GM18867 (cell line): Measurements from ENCODE around the gene ELAPOR2.
A peak's percentile ranks its signal among the peaks of the same experiment; 100 is the strongest.
"Not testable (repeated sequence)": the region's sequence is repeated elsewhere in the genome, so short reads cannot be mapped to it uniquely, and the experiment has no call there.

Experiments used
- ATAC-seq: cut with Tn5 transposase; IDR thresholded peaks from one replicate; pipeline ENCODE4 v1.9.1; 2021; ENCODE audit warnings: mild to moderate bottlenecking, moderate library complexity; ENCODE audit not compliant: unreplicated experiment

The ELAPOR2 gene, protein sequence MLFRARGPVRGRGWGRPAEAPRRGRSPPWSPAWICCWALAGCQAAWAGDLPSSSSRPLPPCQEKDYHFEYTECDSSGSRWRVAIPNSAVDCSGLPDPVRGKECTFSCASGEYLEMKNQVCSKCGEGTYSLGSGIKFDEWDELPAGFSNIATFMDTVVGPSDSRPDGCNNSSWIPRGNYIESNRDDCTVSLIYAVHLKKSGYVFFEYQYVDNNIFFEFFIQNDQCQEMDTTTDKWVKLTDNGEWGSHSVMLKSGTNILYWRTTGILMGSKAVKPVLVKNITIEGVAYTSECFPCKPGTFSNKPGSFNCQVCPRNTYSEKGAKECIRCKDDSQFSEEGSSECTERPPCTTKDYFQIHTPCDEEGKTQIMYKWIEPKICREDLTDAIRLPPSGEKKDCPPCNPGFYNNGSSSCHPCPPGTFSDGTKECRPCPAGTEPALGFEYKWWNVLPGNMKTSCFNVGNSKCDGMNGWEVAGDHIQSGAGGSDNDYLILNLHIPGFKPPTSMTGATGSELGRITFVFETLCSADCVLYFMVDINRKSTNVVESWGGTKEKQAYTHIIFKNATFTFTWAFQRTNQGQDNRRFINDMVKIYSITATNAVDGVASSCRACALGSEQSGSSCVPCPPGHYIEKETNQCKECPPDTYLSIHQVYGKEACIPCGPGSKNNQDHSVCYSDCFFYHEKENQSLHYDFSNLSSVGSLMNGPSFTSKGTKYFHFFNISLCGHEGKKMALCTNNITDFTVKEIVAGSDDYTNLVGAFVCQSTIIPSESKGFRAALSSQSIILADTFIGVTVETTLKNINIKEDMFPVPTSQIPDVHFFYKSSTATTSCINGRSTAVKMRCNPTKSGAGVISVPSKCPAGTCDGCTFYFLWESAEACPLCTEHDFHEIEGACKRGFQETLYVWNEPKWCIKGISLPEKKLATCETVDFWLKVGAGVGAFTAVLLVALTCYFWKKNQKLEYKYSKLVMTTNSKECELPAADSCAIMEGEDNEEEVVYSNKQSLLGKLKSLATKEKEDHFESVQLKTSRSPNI

GRCh38 chr7:87059525-87060287 is at the start of gene ELAPOR2:
Gene ELAPOR2, minus strand, starts transcription at chr7:87059654. Its CDS starts 141 bp downstream, at chr7:87059513.
- ATAC-seq = peak; percentile 96

DNA sequence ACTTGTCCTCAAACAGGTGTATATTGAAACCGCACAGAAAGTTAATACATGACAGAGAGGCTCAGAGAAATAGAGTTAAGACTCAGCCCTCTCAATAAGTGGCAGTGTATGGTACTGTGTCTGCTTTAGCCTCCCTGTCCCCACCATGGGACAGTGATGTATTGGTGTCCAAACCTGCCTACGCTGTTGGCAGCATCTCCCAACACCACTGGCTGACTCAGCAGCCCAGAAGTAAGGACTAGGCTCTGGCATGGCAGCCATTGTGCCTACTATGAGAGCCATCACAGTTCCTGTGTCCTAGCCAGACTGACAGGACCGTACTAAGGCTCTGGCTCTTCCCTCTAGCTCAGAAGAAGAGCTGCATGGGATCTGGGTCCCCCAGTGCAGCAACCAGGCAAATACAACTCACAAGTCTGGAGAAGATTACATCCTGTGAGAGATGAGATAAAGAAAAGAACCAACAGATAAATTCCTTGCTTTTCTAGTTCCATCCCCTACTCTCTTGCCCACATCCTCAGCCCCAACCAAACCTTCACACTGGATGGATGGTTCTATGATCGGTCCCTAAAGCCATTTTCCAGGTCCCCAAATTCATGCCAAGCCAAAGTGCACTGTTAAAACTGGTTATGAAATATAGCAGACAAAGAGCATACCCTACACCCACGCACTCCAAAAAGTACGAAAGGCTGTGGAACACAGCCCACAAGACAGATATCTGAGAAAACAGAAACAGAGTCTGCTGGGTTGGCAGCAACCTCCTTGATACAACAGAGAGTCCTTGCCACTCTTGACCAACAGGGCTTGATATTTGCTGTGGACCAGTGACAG is 48.7 kb upstream of the ELAPOR2 start:
- no peak for ATAC-seq

GRCh38 chr7:87106974-87107612 is 47.6 kb upstream of the ELAPOR2 start:
- ATAC-seq = no peak

DNA sequence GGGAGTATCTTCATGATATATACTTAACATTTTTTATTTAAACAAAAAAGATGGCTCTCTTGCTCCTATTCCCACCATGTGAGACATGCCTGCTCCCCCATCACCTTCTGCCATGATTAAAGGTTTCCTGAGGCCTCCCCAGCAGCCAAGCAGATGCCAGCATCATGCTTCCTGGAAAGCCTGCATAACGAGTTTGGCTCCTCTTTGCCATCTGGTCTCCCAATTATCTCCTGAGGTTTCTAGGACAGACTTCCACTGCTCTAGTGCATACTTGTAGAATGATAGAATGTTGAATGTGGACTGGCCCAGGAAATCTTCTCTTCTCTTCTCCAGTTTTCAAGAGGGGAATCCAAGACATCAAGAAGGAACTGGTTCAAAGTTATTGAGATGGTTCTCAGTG is 45.9 kb upstream of the ELAPOR2 start:
- ATAC-seq = no peak

DNA sequence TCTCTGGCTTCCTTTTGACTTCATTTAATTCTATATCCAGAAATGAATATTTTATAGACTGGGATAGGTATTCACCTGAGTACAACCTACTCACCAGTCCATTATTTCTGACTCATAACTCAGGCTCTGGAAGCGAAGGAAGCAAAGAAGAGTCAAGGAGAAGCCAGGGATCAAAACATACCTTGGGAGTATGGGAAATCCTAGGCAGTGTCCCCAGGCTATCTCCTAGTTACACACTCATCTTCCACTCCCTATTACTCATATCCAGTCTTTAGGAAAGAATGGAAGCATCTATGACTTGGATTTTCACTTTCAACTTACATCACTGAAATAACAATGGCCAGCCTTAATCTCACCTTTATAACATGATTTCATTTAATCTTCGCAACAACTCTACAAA is 40.9 kb upstream of the ELAPOR2 start:
- no peak for ATAC-seq

GRCh38 chr7:87097375-87097774 is 37.9 kb upstream of the ELAPOR2 start:
- ATAC-seq = not testable (repeated sequence)

DNA sequence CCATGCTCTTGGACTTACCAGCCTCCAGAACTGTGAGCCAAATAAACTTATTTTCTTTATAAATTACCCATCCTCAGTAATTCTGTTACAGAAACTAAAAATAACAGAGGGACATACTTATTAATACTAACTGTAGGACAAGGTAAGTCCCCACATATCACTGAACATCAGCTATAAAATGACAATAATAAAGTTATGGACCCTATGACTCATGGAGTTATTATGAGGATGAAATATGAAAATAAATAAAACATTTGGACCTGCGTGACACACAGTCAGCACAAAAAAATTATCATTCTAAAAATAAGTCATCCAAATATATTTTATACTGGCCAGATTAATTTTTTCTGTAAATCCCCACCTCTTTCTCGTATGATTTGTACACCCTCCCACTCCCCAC is 34.9 kb upstream of the ELAPOR2 start:
- no peak for ATAC-seq

DNA sequence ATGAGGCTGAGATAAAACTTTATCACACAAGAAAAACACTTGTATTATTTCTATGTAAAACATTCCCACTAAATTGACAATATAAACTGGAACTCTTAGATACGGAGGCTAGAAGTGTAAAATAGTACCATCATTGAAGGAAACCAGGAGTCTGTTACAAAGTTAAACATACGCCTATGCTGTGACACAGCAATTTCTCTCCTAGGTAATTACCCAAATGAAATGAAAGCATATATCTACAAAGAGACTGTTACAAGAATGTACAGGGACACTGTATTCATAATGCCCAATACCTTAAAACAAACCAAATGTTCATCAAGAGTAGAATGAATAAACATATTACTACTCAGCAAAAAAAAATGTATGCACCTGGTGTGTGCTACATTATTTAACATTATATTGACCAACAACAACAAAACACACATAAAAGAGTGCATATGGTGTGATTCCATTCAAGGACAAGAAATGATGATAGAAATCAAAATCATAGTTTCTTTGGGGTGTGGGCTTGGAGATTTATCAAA is 33.2 kb upstream of the ELAPOR2 start:
- ATAC-seq = no peak

DNA sequence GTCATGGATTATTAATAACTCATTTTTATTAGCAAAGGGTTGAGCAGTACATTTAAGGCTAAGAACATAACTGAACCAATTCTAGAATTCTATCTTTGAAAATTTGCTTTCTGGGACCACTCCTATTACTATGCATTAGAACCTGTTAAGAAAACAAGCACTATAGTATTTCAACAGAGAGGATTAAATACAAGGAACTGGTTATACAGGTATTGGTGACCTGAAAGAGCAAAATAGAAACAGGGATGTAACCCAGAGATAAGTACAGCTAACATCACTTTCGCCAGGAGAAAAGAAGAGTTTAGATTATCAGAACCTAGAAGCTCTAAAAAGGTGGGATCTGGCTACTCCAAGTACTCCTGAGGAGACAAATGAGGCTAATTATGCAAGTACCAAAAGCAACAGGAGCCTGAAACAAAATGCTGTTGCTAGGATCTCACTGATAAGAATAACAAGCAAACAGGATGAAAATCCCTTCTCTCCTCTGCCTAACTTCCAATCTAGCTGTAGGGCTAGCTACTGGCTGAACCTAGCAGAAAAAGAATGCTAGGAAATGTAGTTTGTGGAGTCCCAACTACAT is 32.1 kb upstream of the ELAPOR2 start:
- ATAC-seq = no peak

DNA sequence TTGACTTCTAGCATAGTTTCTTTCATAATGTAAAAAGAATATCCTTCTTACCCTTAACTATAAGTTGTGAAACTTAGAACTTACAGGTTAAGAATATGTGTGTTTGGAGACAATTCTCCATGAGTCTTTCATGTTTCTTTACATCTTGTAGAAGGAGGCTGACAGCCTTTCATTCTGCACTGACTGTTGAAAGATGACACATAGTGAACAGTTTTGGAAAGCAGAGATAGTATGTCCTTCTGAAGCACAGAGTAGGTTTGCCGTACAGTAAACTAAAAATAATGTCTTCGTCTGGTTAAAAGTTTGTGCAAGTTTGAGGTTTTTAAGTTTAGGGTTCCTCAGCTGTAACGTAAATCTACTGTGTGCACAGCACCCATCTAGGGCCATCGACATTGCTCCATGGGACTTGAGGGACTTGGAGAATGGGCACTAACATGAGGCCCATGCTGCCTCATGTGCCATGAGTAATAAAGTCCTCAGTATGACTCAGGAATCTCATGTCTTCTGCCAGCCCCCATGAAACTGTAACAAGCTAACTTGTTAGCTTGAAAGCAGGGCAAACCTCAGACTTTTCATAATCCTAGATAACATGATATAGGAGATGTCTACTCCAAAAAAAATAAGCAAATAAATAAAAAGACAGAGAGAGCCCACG is 24.5 kb upstream of the ELAPOR2 start:
- no peak for ATAC-seq

- ATAC-seq = no peak
These were observed 23.2 kb upstream of the ELAPOR2 start for GRCh38 chr7:87082675-87083074.

GRCh38 chr7:87075671-87076404 is 16.4 kb upstream of the ELAPOR2 start:
- peak; percentile 77 for ATAC-seq

DNA sequence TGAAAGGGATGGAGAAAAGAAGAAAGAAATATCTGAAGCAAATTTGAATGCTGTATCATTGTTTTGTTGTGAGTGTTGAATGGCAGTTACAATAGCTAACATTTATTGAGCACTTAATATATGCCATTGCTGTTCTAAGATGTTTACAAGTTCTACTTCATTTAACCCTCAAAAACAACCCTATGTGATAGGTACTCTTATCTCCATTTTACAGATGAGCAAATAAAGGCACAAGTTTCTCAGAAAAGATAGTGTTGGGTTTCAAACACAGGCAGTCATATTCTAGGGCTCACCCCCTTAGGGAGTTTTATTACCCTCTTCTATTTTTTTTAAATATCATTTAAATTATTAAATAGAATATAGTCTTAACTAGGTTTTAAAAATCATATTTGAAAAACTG is 8.3 kb upstream of the ELAPOR2 start:
- ATAC-seq = no peak

GRCh38 chr7:87060288-87060537 is 759 bp upstream of the ELAPOR2 start:
- ATAC-seq = no peak

GRCh38 chr7:87058744-87059524 is 520 bp downstream of the ELAPOR2 start:
- ATAC-seq = peak; percentile 46

- no peak for ATAC-seq
These were observed 2.2 kb downstream of the ELAPOR2 start for GRCh38 chr7:87057210-87057609.

- ATAC-seq = no peak
These were observed 3.1 kb downstream of the ELAPOR2 start for GRCh38 chr7:87056346-87056745.
